Uterus (tissue), 4 donors: ENCODE measurements around the gene CCDC8. TPM values are rescaled to one million over a fixed set of nuclear protein-coding genes. Genes with fewer than 3 reads are reported as not detected.
A peak's percentile ranks its signal among the peaks of the same experiment; 100 is the strongest.

Experiments
- DNase-seq, 2 donors: peaks; one replicate each; pipeline ENCODE4 v3.0.0-alpha.2; 2019 to 2020
- H3K27ac ChIP-seq, 2 donors: fragments of 200-600 bp; sonication (generic); 1 replicate in 1 of 2; 2 replicates in 1 of 2; pipeline ENCODE4 v1.5.1; 2016 to 2018
- H3K27me3 ChIP-seq, 2 donors: fragments of 200-600 bp; sonication (generic); one replicate each; pipeline ENCODE4 v1.5.1; 2018 to 2019; ENCODE audit warnings: control low read depth in 1 of 2
- H3K36me3 ChIP-seq, 2 donors: fragments of 200-600 bp; sonication (generic); one replicate each; pipeline ENCODE4 v1.5.1; 2019; ENCODE audit warnings: control low read depth in 1 of 2
- H3K4me1 ChIP-seq, 2 donors: fragments of 200-600 bp; sonication (generic); one replicate each; pipeline ENCODE4 v1.5.1; 2018 to 2019; ENCODE audit warnings: control low read depth in 1 of 2
- H3K4me3 ChIP-seq, 2 donors: fragments of 200-600 bp; sonication (generic); 1 replicate in 1 of 2; 2 replicates in 1 of 2; pipeline ENCODE4 v1.5.1; 2018 to 2019; ENCODE audit warnings: mild to moderate bottlenecking in 1 of 2
- H3K9me3 ChIP-seq, 2 donors: fragments of 200-600 bp; sonication (generic); one replicate each; pipeline ENCODE4 v1.5.1; 2019; ENCODE audit warnings: control low read depth in 1 of 2
- CTCF ChIP-seq, 4 experiments: fragments of 200-600 bp in 2 of 4; fragments of 450-650 bp in 2 of 4; sonication (generic) in 2 of 4; IDR thresholded peaks; one replicate each; pipeline ENCODE4 v1.5.1; 2016 to 2019; ENCODE audit warnings: antibody characterized with exemption in 4 of 4, mild to moderate bottlenecking in 2 of 4, moderate library complexity in 1 of 4
- POLR2A ChIP-seq, 2 donors: fragments of 450-650 bp; IDR thresholded peaks; one replicate each; pipeline ENCODE4 v1.6.1; 2016; ENCODE audit warnings: antibody characterized with exemption in 2 of 2, mild to moderate bottlenecking in 1 of 2, moderate library complexity in 1 of 2
- intact Hi-C: fragments of 100-400 bp; cut with DNase I; formaldehyde crosslinking; loops from one replicate; pipeline ENCODE4 v1.15.1; 2023; ENCODE audit warnings: low total_unique reads
- total RNA-seq, 4 donors: library from RNA; depleted of rRNA in 3 of 4; stranded (reverse); fragments of >200 nt in 3 of 4; gene quantifications; one replicate each; pipeline versions ENCODE4 v1.1.0 to v1.2.4, GENCODE V29; 2014 to 2023
- donor health status: DM: yes; HTN: yes; CAD: no.

CCDC8 gene
- total RNA-seq, 4 donors from 2014 or later: 7.2 to 89.1 (median 26.2) TPM

GRCh38 chr19:46449228-46449627 is 35.9 kb upstream of the CCDC8 start:
- Histone ChIP-seq H3K27me3 (no peaks in the 10 kb centered on the region), H3K36me3 (no peaks in the 10 kb centered on the region), H3K4me1 (no peaks in the 10 kb centered on the region), H3K9me3 (no peaks in the 10 kb centered on the region), H3K27ac (no peak overlapping the region), H3K4me3 (no peak overlapping the region)
- no peak for TF ChIP-seq POLR2A (IDR thresholded peaks at IDR 0.05)
- TF ChIP-seq CTCF (IDR thresholded peaks at IDR 0.05): no peak
- DNase-seq: no peak
- intact Hi-C loops: no loop called here

GRCh38 chr19:46448601-46449000 is 35.2 kb upstream of the CCDC8 start:
- no peaks in the 10 kb centered on the region for H3K4me1 ChIP-seq
- no peaks in the 10 kb centered on the region for H3K9me3 ChIP-seq
- H3K4me3 ChIP-seq: no peak overlapping the region
- no peak for DNase-seq
- TF ChIP-seq POLR2A (IDR thresholded peaks at IDR 0.05) (no peak), CTCF (IDR thresholded peaks at IDR 0.05) (no peak)
- intact Hi-C loops: no loop called here
- no peaks in the 10 kb centered on the region for H3K36me3 ChIP-seq
- H3K27me3 ChIP-seq: no peaks in the 10 kb centered on the region
- H3K27ac ChIP-seq: no peak overlapping the region

GRCh38 chr19:46447824-46448223 is 34.5 kb upstream of the CCDC8 start:
- no peak for TF ChIP-seq POLR2A (IDR thresholded peaks at IDR 0.05)
- TF ChIP-seq CTCF (IDR thresholded peaks at IDR 0.05): no peak
- peaks cover 0 to under 1% of the 10 kb centered on the region in 2 donors for H3K4me1 ChIP-seq
- no peak overlapping the region for H3K4me3 ChIP-seq
- intact Hi-C loops: no loop called here
- H3K9me3 ChIP-seq: no peaks in the 10 kb centered on the region
- H3K36me3 ChIP-seq: no peaks in the 10 kb centered on the region
- no peak for DNase-seq
- H3K27ac ChIP-seq: peak overlapping the region; percentile 2 to 7
- no peaks in the 10 kb centered on the region for H3K27me3 ChIP-seq

- TF ChIP-seq CTCF (IDR thresholded peaks at IDR 0.05) (no peak), POLR2A (IDR thresholded peaks at IDR 0.05) (no peak)
- DNase-seq: no peak
- H3K27me3 ChIP-seq: no peaks in the 10 kb centered on the region
- H3K4me1 ChIP-seq: peaks cover 0 to 6% of the 10 kb centered on the region in 2 donors
- H3K27ac ChIP-seq: no peak overlapping the region
- no peak overlapping the region for H3K4me3 ChIP-seq
- H3K36me3 ChIP-seq: no peaks in the 10 kb centered on the region
- no peaks in the 10 kb centered on the region for H3K9me3 ChIP-seq
- intact Hi-C loops: no loop called here
Observed at GRCh38 chr19:46447006-46447405, 33.6 kb upstream of the CCDC8 start.

- Histone ChIP-seq H3K27me3 (no peaks in the 10 kb centered on the region), H3K27ac (no peak overlapping the region), H3K4me1 (peaks cover 0 to 6% of the 10 kb centered on the region in 2 donors), H3K4me3 (no peak overlapping the region), H3K9me3 (no peaks in the 10 kb centered on the region), H3K36me3 (no peaks in the 10 kb centered on the region)
- no peak for TF ChIP-seq POLR2A (IDR thresholded peaks at IDR 0.05)
- no peak for TF ChIP-seq CTCF (IDR thresholded peaks at IDR 0.05)
- intact Hi-C loops: no loop called here
- no peak for DNase-seq
Observed at GRCh38 chr19:46446021-46446420, 32.7 kb upstream of the CCDC8 start.
